Central memory CD8-positive, alpha-beta T cell (primary cell): ENCODE data around the gene DDX51.

Experiments used
- ATAC-seq: fragments of 150-1000 bp; cut with Tn5 transposase; replicated peaks from 2 replicates; pipeline ENCODE4 v1.10.0; 2022; ENCODE audit warnings: mild to moderate bottlenecking, moderate FRiP score, moderate number of reproducible peaks; ENCODE audit not compliant: poor library complexity, severe bottlenecking; ENCODE audit errors: extremely low read depth
- DNase-seq, 2 donors: peaks; one replicate each; pipeline ENCODE4 v3.0.0; 2021; ENCODE audit warnings: low spot score in 2 of 2
- H3K27ac Mint-ChIP-seq: one replicate; pipeline ENCODE4 v1.8.0; 2022; ENCODE audit warnings: low read depth, mild to moderate bottlenecking, moderate library complexity, mixed read lengths
- H3K27me3 Mint-ChIP-seq: one replicate; pipeline ENCODE4 v1.8.0; 2022; ENCODE audit warnings: mixed read lengths
- H3K36me3 Mint-ChIP-seq: one replicate; pipeline ENCODE4 v1.8.0; 2022; ENCODE audit warnings: mild to moderate bottlenecking, moderate library complexity, mixed read lengths; ENCODE audit not compliant: insufficient read depth
- H3K4me1 Mint-ChIP-seq: one replicate; pipeline ENCODE4 v1.8.0; 2022; ENCODE audit warnings: mixed read lengths
- H3K4me3 Mint-ChIP-seq: one replicate; pipeline ENCODE4 v1.8.0; 2022; ENCODE audit warnings: mild to moderate bottlenecking, moderate library complexity, mixed read lengths
- H3K9me3 Mint-ChIP-seq: one replicate; pipeline ENCODE4 v1.8.0; 2022; ENCODE audit warnings: mixed read lengths

The DDX51 gene

DNA sequence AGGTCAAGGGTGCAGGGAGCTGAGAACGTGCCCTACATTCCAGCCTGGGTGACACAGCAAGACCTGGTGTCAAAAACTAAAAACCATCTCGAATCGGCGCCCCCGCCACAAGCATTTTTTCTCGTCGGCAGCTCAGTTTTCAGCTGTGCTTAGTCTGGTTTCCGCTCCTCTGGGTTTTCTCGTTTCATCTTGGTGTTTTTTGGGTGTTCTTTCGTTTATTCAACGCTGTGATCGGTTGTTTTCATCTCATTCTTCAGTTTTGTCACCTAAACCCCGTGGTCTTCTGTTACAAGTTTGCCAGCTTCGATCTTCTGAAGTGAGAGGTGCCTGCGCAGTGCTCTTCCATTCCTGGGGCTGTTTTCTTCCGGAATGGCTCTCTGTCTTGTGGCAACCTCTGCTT is 41.6 kb upstream of the DDX51 start:
- no peak for DNase-seq
- peaks cover 33% of the 10 kb centered on the region for H3K4me1 Mint-ChIP-seq
- ATAC-seq: peak; percentile 25
- peaks cover 6% of the 10 kb centered on the region for H3K9me3 Mint-ChIP-seq
- peaks cover 14% of the 10 kb centered on the region for H3K36me3 Mint-ChIP-seq
- peak overlapping the region; percentile 91 for H3K4me3 Mint-ChIP-seq
- H3K27me3 Mint-ChIP-seq: no peaks in the 10 kb centered on the region
- peak overlapping the region; percentile 82 for H3K27ac Mint-ChIP-seq

DNA sequence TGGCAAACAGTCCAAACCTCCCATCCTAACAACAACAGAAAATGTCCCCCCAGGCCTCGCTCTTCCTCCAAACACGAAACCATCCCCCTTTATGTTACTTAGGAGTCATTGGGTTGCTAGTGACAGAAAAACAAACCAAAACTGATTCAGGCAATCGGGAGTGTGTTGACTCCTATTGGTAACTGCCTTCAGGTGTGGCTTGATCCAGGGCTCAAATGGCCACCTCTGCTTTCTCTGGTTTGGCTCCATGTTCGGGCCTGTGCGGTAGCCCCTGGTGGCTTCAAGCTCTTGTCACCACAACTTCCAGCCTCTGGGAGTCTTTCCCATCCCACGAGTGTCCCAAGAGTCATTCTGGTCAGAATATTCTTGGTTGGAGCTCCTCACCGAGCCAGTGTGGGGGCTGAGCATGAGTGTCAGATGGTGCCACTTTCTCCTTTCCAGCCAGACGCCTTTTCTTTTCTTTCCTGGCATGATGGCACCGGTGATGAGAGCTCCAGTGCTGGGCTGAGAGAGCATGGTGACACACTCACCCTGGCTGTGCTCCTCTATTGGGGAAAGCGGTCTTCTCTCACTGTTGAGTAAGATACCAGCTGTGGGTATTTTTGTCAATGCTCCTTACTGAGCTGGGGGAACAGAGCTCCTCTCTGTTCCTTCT is 38.7 kb upstream of the DDX51 start:
- no peaks in the 10 kb centered on the region for H3K27me3 Mint-ChIP-seq
- no peak for DNase-seq
- no peak for ATAC-seq
- H3K4me3 Mint-ChIP-seq: no peak overlapping the region
- peaks cover 6% of the 10 kb centered on the region for H3K9me3 Mint-ChIP-seq
- H3K27ac Mint-ChIP-seq: no peak overlapping the region
- peaks cover 25% of the 10 kb centered on the region for H3K4me1 Mint-ChIP-seq
- peaks cover 11% of the 10 kb centered on the region for H3K36me3 Mint-ChIP-seq

- Mint-ChIP-seq H3K27me3 (no peaks in the 10 kb centered on the region), H3K36me3 (peaks cover 8% of the 10 kb centered on the region), H3K27ac (no peak overlapping the region), H3K4me1 (peaks cover 25% of the 10 kb centered on the region), H3K9me3 (peaks cover 6% of the 10 kb centered on the region), H3K4me3 (no peak overlapping the region)
- DNase-seq (no peak), ATAC-seq (no peak)
These were observed 38.1 kb upstream of the DDX51 start for GRCh38 chr12:132182206-132182710.

GRCh38 chr12:132181570-132182200 is 37.6 kb upstream of the DDX51 start:
- H3K27ac Mint-ChIP-seq: no peak overlapping the region
- DNase-seq (no peak), ATAC-seq (no peak)

DNA sequence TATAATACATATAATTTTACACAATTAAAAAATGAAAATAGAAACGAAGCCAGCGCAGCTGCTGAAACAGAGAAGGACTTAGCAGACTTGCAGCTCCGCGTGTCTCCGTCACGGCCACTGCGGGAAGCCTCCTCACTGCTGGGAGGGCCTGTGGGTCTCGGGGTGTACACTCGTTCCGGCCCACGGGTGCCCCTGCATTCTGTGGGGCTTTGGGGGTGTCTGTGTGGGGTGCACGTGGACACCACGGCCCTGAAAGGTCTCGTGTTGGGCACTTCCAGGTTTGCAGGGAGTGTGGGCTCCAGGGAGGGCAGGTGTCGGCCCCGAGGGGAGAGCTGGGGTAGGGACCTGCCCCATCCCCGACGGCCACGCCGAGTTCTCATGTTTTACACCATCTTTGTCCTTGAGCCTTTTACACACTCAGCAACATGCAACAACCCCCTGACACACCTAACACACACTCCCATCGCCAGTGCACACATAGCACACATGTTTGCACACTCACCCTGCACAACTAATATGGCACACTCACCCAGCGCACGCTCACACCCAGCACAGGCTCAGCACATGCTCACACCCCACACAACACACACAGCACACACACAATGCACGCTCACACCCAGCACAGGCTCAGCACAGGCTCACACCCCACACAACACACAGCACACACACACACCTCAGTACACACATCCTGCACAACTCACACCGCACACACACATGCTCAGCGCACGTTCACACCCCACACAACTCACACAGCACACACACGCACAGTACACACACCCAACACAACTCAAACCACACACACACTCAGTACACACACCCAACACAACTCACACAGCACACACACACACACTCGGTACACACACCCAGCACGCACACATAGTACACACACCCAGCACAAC is 36.8 kb upstream of the DDX51 start:
- Mint-ChIP-seq H3K27me3 (peaks cover 10% of the 10 kb centered on the region), H3K27ac (no peak overlapping the region), H3K4me3 (no peak overlapping the region), H3K4me1 (peaks cover 13% of the 10 kb centered on the region), H3K36me3 (peaks cover 6% of the 10 kb centered on the region), H3K9me3 (peaks cover 6% of the 10 kb centered on the region)
- DNase-seq (no peak), ATAC-seq (no peak)

More at GRCh38 chr12:132181570-132182200, 37.6 kb upstream of the DDX51 start:
- Mint-ChIP-seq H3K4me1 (peaks cover 21% of the 10 kb centered on the region), H3K36me3 (peaks cover 6% of the 10 kb centered on the region), H3K27me3 (peaks cover 5% of the 10 kb centered on the region), H3K9me3 (peaks cover 6% of the 10 kb centered on the region), H3K4me3 (no peak overlapping the region)

GRCh38 chr12:132179431-132180362 is 35.6 kb upstream of the DDX51 start:
- Mint-ChIP-seq H3K27ac (no peak overlapping the region), H3K9me3 (peaks cover 6% of the 10 kb centered on the region), H3K27me3 (peaks cover 10% of the 10 kb centered on the region), H3K4me3 (no peak overlapping the region), H3K4me1 (peaks cover 8% of the 10 kb centered on the region), H3K36me3 (peaks cover 6% of the 10 kb centered on the region)
- no peak for DNase-seq
- no peak for ATAC-seq

DNA sequence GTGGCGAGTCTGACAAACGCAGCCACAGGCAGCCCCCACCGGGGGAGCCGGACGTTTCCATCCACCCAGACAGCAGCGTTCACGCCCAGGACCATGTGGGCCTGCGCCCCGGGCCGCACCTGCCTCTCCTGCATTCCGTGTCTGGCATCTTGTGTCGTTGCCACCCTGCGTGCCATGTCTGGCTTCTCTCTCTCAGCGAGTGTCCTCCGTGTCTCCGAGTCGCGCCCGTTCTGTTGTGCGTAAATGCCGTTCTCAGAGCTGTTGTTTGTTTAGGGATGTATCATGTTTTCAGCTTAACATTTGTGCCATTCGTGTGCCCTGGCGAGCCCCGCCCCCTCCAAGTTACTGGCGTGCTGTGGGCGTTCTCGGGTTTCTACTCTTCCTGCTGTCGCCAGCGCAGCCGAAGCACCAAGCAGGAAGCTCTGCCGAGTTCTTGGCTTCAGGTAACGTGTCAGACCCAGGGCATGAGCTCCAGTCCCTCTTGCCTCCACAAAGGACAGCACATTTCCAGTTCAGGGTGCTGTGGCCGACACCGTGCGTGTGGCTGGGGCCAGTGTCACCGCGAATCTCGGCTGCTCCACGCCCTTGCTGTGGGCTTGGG is 34.8 kb upstream of the DDX51 start:
- Mint-ChIP-seq H3K4me3 (peak overlapping the region; percentile 72), H3K9me3 (no peaks in the 10 kb centered on the region)

GRCh38 chr12:132178316-132178715 is 34.2 kb upstream of the DDX51 start:
- no peak for DNase-seq
- H3K36me3 Mint-ChIP-seq: peaks cover 2% of the 10 kb centered on the region
- peak overlapping the region; percentile 72 for H3K4me3 Mint-ChIP-seq
- no peak for ATAC-seq
- H3K27me3 Mint-ChIP-seq: peaks cover 14% of the 10 kb centered on the region
- H3K9me3 Mint-ChIP-seq: no peaks in the 10 kb centered on the region
- H3K4me1 Mint-ChIP-seq: peaks cover 9% of the 10 kb centered on the region
- no peak overlapping the region for H3K27ac Mint-ChIP-seq

More for the DNA sequence above, 34.8 kb upstream of the DDX51 start:
- Mint-ChIP-seq H3K4me1 (peaks cover 8% of the 10 kb centered on the region), H3K36me3 (peaks cover 4% of the 10 kb centered on the region), H3K27ac (no peak overlapping the region), H3K27me3 (peaks cover 10% of the 10 kb centered on the region)
- DNase-seq (no peak), ATAC-seq (peak; percentile 40)

- Mint-ChIP-seq H3K4me3 (no peak overlapping the region), H3K4me1 (peaks cover 16% of the 10 kb centered on the region), H3K36me3 (peaks cover 2% of the 10 kb centered on the region), H3K27me3 (peaks cover 23% of the 10 kb centered on the region), H3K27ac (no peak overlapping the region), H3K9me3 (no peaks in the 10 kb centered on the region)
- no peak for ATAC-seq
- no peak for DNase-seq
These were observed 32.9 kb upstream of the DDX51 start for GRCh38 chr12:132176920-132177551.

GRCh38 chr12:132176385-132176919 is 32.3 kb upstream of the DDX51 start:
- Mint-ChIP-seq H3K4me1 (peaks cover 16% of the 10 kb centered on the region), H3K36me3 (peaks cover 2% of the 10 kb centered on the region), H3K4me3 (no peak overlapping the region), H3K9me3 (no peaks in the 10 kb centered on the region), H3K27me3 (peaks cover 23% of the 10 kb centered on the region), H3K27ac (no peak overlapping the region)
- DNase-seq: no peak
- ATAC-seq: no peak
